ENCODE measurements around the gene IFI44L.

IFI44L gene

GRCh38 chr1:78640462-78640861 lies 20.2 kb downstream of the IFI44L start:
- no peak for DNase-seq (ENCODE audit: low read depth in 2 of 2, low spot score in 1 of 2)

- DNase-seq (ENCODE audit: low read depth in 2 of 2, low spot score in 1 of 2): no peak
Measured at GRCh38 chr1:78641558-78641957, 21.3 kb downstream of the IFI44L start.

- DNase-seq (ENCODE audit: low read depth in 2 of 2, low spot score in 1 of 2): no peak
Measured at GRCh38 chr1:78645723-78646122, 25.5 kb downstream of the IFI44L start.

- no peak for DNase-seq (ENCODE audit: low read depth in 2 of 2, low spot score in 1 of 2)
Measured at GRCh38 chr1:78647238-78647637, 27.0 kb downstream of the IFI44L start.

GRCh38 chr1:78649628-78650027 lies 29.4 kb downstream of the IFI44L start, which contains the start of gene IFI44:
TSS of gene IFI44 (plus strand) at chr1:78649831. CDS start at chr1:78650196, 365 bp downstream.
- peak; percentile 22 to 48 for DNase-seq (ENCODE audit: low read depth in 2 of 2, low spot score in 1 of 2)

GRCh38 chr1:78650114-78650660 lies 29.9 kb downstream of the IFI44L start:
- no peak for DNase-seq (ENCODE audit: low read depth in 2 of 2, low spot score in 1 of 2)

- DNase-seq (ENCODE audit: low read depth in 2 of 2, low spot score in 1 of 2): no peak
Measured at GRCh38 chr1:78651241-78651640, 31.0 kb downstream of the IFI44L start.

- DNase-seq (ENCODE audit: low read depth in 2 of 2, low spot score in 1 of 2): no peak
Measured at GRCh38 chr1:78652019-78652560, 31.8 kb downstream of the IFI44L start.

- DNase-seq (ENCODE audit: low read depth in 2 of 2, low spot score in 1 of 2): no peak
Measured at GRCh38 chr1:78658901-78659300, 38.7 kb downstream of the IFI44L start.

- no peak for DNase-seq (ENCODE audit: low read depth in 2 of 2, low spot score in 1 of 2)
Measured at GRCh38 chr1:78663923-78664322, 43.7 kb downstream of the IFI44L start.

- no peak for DNase-seq (ENCODE audit: low read depth in 2 of 2, low spot score in 1 of 2)
Measured at GRCh38 chr1:78664763-78665162, 44.5 kb downstream of the IFI44L start.

- no peak for DNase-seq (ENCODE audit: low read depth in 2 of 2, low spot score in 1 of 2)
Measured at GRCh38 chr1:78665809-78666208, 45.6 kb downstream of the IFI44L start.

- no peak for DNase-seq (ENCODE audit: low read depth in 2 of 2, low spot score in 1 of 2)
Measured at GRCh38 chr1:78667939-78668338, 47.7 kb downstream of the IFI44L start.

GRCh38 chr1:78668427-78668826 lies 48.2 kb downstream of the IFI44L start:
- DNase-seq (ENCODE audit: low read depth in 2 of 2, low spot score in 1 of 2): no peak

GRCh38 chr1:78672428-78672827 lies 52.2 kb downstream of the IFI44L start:
- no peak for DNase-seq (ENCODE audit: low read depth in 2 of 2, low spot score in 1 of 2)

GRCh38 chr1:78673120-78673519 lies 52.9 kb downstream of the IFI44L start:
- no peak for DNase-seq (ENCODE audit: low read depth in 2 of 2, low spot score in 1 of 2)

GRCh38 chr1:78676347-78676982 lies 56.2 kb downstream of the IFI44L start:
- peak; percentile 10 to 20 for DNase-seq (ENCODE audit: low read depth in 2 of 2, low spot score in 1 of 2)

- DNase-seq (ENCODE audit: low read depth in 2 of 2, low spot score in 1 of 2): no peak
Measured at GRCh38 chr1:78676993-78677392, 56.7 kb downstream of the IFI44L start.

GRCh38 chr1:78677788-78678187 lies 57.5 kb downstream of the IFI44L start:
- no peak for DNase-seq (ENCODE audit: low read depth in 2 of 2, low spot score in 1 of 2)

- DNase-seq (ENCODE audit: low read depth in 2 of 2, low spot score in 1 of 2): no peak
Measured at GRCh38 chr1:78678324-78678723, 58.1 kb downstream of the IFI44L start.

- DNase-seq (ENCODE audit: low read depth in 2 of 2, low spot score in 1 of 2): no peak
Measured at GRCh38 chr1:78681265-78681664, 61.0 kb downstream of the IFI44L start.

GRCh38 chr1:78682496-78682895 lies 62.2 kb downstream of the IFI44L start:
- no peak for DNase-seq (ENCODE audit: low read depth in 2 of 2, low spot score in 1 of 2)

- DNase-seq (ENCODE audit: low read depth in 2 of 2, low spot score in 1 of 2): no peak
Measured at GRCh38 chr1:78683079-78683478, 62.8 kb downstream of the IFI44L start.
